Measurements from ENCODE around the gene FSIP2.
A peak's percentile ranks its signal among the peaks of the same experiment; 100 is the strongest.

FSIP2 gene, protein sequence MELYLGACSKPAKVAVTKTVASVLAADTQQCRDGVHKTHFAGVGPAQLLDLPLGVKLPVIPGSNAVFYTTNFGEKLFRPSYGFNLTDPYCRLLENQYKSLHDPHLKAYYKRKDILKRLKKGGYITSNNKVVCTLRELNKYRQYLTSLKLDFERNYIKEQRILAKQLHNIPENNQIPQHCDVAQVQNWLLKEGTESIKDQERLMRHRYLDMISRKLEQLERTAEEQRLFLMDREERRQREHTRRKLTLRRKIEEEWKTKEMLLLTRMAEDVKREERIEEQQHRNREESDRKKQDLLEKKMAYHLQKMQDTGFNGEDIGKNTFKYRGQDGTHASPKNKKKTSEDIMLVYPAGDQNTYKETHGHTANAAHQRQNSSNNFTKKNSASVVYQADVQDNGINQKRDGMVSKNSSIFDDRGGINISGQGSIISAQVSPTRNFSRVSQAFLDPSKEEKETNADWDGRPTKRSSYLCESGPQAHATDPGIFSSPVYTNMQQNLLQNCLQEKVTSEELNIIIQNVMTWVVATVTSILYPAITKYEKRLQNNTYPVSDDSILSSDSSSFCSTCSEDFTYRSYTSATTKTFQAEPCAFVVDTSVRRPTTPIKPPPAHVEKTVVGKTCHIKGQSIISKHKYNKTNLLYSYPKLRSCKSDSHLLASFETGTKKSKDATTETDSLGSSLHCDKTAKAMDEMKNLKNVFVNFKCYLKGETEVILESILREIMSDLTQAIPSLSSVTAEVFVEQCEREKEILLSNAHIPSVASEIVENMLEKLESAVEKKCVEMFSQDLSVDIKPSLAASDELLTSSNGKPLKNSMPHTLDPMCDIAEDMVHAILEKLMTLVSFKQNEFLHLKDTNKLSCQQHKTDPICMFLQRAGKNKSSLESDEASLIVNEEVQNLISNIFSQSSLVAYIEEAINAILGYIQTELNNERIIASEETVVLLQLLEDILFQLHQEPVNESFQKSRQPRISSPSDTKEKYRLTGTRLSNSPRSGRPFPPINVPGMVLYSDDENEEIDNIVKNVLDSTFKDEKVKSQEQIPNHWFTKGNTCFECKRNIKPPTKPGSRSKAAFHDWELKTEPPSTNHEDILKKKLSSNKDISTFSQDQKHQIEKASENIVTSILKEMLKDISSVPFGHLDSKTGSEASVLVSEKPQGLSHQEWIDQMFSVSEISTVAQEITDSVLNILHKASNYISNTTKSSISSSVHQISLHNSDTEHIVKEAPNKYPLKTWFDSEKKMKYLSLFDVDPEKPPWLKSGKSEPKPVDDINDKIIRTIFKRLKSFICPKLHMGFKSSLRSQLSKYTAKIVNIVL (N-terminal part only)

DNA sequence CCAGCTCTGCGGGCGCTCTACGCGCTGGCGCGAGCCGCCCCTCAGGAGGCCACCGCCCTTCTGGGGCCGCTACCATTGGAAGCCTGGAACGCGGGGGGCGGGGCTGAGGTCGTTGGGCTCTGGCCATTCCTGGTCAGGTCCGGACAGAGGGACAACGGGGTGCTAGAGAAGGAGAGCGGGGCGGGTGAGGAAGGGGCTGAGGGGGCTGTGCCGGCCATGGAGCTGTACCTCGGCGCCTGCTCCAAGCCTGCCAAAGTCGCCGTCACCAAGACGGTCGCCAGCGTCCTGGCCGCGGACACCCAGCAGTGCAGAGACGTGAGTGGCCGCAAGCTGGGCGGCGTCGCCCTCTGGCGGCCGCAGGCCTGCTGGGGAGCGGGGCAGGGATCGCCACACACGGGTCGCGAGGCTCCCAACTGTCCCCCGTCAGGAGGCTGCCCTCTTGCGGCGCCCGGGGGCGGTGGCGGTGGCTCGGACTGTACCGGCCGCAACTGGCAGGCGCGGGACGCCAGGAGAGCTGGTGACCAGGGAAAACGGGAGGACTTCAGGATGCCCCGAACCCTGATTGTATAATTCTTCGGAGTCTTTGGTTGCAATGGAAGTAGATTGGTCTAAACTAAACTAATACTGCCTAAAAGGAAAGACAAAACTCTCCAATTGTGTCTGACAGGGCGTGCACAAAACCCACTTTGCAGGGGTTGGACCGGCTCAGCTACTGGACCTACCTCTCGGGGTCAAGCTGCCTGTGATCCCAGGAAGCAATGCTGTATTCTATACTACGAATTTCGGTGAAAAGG is at the start of gene FSIP2:
Gene FSIP2, plus strand, starts transcription at position 126 of the 794 bp plus-strand sequence. Its CDS starts 91 bp downstream, at position 217.
- DNase-seq (ENCODE audit: low read depth, low spot score): peak; percentile 64

DNA sequence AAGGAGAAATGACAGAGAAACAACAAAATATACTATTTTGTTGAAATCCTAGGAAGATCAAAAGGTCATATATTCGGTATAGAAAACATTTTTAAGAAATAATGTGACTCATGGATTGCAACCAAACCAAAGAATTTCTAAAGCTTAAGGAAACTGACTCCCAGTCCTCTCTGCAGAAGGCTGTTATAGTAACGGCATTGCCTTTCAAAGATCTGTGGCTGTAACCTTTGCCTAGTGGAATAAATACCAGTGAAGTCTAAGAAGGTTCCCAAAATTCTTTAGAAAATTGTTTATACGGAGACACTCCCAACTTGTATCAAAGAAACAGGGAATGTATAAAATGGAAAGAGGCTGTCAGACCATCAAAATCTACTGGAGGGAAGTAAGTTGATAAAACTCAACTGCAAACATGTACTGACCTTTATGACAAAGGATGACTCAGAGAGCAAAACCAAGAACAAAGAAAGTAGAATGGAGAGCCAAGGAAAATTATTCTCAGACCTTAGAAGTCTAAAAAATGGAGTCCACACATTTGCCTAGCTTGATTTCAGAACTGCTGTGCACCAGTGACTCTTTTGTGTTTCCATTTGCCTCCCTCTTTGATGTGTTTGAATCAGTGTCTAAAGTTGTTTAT is 48.6 kb upstream of the FSIP2 start:
- peak; percentile 45 for DNase-seq (ENCODE audit: low read depth, low spot score)

DNA sequence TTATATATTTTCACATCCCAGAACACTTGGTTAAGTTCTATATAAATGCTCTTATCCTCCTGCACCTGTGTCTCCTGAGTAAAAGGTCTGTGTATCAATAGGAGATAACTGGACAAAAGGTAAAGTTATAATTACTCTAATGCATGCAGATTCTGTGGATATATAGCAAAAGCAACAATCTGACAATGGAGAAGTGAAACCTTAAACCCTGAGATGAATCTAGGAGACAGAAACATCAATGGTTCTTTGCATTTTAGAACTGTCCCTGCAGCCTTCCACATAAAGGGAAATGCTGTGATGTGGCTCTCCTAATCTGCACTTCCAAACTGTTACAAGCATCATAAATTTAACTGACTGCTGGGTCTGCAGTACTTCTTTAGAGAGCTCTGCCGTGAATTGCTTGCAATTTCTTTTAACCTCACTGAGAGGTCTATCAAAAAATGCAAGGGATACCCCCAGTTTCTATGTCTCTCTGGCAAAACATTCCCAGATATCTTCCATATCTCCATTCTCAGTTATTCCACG is 42.8 kb upstream of the FSIP2 start:
- no peak for DNase-seq (ENCODE audit: low read depth, low spot score)

DNA sequence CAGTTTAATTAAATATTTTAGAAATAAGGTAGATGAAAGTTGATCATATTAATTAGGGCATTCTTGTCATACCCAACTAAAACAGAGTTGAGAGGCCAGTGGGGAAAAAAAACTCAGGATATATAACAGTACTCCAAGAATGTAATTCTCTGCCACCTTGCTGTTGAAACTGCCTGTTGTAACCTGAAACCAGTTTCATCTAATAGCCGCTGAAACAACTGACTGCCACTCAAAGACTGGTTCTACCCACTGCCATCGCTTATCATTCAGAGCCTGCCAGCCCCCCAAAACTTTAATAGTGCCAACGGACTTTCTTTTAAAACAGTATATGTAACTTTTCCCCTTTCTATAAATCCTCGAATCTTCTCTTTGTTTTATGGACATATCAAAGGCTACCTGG is 37.7 kb upstream of the FSIP2 start:
- no peak for DNase-seq (ENCODE audit: low read depth, low spot score)

DNA sequence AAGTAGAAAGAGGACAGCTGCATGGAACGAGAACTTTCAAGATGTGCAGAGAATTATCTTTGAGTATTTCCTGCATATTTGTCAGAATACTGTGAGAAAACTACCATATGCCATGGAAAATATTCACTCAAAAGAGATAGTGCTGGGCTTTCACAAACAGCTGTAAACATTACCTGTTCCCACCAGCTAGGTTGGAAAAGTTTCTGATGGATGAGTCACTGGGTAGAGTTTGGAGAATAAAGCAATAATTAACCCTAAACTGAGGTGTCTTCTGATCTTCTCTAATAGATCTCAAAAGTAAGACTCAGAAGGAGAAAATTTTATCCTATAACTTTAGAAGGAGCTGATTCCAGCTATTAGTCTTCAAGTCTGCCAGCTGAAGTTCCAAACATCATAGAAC is 3.9 kb upstream of the FSIP2 start:
- no peak for DNase-seq (ENCODE audit: low read depth, low spot score)

DNA sequence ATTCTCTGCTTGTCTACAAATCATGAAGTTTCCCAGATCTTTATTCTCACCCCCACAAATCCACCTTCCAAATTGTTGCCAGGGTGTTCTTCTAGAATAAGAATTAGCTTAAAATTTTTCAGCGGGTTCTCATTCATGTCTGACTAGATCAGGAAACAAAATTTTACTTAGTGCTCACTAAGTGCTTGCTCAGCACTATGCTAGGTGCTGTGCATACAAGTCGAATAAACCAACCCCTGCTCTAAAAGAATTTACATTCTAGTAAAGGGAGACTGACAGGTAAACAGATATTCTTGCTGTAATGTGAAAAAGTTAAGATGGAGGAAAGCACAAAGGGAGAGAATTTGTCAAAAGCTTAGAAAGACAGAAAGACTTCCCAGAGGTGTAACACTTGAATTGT is 2.4 kb upstream of the FSIP2 start:
- no peak for DNase-seq (ENCODE audit: low read depth, low spot score)

DNA sequence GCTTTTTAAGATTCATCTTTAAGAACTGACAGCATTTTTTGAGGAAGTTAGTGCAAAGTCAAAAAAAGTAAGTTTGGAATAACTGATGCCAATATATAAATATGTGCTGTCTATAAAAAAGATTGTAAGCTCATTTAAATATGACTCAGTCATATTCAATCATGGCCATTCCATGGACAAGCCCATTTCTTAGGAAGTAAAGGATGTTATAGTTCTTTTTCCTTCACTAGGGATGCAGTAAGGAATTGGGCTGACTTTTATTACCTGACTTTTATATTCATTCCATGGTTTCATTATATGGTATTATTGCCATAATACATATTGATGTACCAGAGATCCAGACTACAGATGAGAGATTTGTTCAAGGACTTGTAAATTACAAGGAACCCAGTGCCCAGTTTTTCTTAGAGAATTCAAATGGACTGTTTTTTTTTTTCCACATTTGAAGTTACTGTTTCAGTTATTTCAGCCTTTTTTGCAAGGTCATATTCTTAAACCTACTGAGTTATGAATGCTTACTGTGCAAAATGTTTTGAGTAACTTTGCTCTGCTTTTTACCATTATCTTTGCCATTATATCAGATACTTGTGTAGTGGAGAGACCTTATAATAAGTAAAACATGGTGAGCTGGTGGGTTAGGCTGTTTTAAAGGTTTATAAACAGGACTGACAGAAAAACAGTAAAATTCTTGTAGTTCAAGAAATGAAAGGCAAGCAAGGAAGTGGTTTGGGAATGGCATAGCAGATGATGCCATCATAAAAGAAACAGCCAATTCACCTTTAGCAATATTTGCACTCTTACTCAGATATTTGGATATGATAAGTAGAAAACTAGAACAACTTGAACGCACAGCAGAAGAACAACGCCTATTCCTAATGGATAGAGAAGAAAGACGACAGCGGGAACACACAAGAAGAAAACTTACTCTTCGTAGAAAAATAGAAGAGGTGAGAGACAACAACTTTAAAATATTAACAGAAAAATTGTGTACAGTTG is 7.6 kb downstream of the FSIP2 start:
- DNase-seq (ENCODE audit: low read depth, low spot score): no peak

DNA sequence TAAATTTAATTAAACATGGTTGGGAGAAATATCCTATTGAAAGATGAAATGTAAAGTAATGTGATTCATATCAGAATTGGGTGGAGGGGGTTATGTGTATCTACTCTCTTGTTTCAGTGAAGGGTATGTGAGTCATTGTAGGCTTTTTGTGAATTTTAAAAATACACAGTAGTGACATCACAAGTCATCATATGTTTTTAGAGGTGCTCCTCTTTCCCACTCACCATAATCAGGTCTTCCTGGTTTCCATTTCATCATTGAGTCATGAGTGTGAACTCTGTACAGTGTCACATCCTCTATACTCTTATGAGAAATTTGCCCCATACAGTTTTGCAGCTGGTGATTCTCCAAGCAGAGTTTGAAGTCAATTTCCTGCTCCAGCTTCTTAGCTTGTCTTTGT is 18.8 kb downstream of the FSIP2 start:
- no peak for DNase-seq (ENCODE audit: low read depth, low spot score)

DNA sequence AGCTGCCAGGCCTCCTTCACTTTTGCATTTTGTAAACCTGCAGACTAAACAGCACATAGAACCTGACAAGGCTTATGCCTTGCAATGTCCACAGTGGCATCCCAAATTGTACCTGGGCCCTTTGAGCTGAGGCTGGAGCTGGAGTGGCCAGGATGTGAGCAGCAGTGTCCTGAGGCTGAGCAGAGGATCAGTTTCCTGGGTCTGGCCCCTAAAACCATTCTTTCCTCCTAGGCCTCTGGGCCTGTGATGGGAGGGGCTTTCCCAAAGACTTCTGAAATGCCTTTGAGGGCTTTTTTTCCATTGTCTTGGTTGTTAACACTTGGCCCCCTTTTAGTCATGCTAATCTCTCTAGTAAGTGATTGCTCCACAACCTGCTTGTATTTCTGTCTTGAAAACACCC is 32.8 kb downstream of the FSIP2 start:
- DNase-seq (ENCODE audit: low read depth, low spot score): no peak

DNA sequence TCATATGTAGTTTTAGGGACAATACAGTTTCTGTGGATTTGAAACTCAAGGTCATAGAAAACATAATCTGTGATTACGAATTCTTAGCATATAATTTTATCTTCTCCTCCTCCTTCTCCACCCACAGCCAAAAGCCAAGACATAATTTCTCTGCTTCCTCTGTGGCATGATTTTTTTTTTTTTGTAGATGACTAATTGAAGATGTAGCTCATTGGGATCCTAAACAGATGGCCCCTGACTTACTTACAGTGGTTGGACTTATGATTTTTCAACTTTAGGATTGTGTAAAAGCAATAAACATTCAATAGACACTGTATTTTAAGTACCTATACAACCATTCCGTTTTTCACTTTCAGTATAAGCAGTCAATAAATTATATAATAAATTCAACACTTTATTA is 42.3 kb downstream of the FSIP2 start:
- no peak for DNase-seq (ENCODE audit: low read depth, low spot score)

DNA sequence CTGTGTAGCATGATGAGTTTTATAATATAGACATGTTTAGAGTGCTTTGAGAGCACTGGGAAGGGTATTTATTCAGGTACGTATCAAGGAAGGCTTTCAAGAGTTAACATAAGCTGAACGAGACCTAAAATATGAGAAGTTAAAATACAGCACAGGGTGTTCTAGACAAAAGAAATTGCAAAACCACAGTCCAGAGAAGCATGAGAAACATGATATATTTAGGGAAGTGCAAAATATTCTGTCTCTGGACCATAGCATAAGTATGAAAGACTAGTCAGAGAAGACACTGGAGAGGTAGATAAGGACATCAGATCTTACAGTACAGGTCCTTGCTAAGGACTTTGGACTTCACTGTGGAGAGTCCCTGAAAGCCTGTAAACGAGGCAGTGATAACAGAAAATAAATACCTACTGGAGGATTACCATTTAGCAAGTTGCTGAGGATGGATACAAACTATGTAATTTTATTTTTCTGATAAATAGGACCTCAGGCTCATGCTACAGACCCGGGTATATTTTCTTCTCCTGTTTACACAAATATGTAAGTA is 43.7 kb downstream of the FSIP2 start:
- no peak for DNase-seq (ENCODE audit: low read depth, low spot score)

DNA sequence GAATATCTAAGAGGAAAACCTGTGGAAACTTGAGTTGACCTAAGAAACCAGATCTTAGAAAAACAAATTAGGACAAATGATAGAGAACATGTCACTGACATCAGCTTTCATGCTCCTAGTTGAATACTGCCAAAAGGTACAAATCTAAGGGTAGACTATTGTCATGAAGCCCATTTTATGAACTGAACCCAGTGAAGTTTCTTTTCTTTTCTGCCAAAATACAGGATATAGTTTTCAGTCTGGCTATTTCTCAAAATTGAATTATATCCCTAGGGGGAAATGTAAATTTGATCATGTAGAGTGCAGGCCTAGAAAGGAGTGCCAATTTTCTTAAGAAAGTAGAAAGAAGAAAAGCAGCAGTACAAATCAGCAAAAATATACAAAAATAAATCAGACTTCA is 46.6 kb downstream of the FSIP2 start:
- DNase-seq (ENCODE audit: low read depth, low spot score): no peak

DNA sequence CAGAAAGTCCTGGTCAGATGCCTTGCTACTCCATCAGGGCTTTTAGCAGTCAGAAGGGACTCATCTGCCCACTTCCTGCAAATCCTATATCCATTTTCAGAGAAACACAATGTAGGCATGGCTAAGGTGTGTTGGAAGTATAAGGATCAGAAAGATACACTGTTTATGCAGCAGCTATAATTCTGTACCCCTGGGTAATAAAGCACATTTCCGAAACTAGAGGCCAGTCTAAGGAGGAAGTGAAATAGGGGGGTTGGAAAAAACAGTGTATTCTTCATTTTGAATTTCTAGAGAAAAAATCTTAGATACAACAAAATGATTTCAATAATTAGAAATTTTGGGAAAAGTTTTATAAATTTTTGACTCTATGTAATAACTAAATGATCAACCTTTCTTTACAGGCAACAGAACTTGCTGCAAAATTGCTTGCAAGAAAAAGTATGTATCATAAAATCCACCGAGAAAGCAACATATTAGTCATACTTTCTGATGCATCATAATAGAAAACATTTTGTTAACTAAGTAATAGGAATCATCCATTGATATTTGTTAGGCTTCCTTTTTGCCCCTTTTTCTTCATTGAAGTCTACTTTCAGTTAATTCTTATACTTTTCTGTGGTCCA is 47.4 kb downstream of the FSIP2 start:
- DNase-seq (ENCODE audit: low read depth, low spot score): no peak

DNA sequence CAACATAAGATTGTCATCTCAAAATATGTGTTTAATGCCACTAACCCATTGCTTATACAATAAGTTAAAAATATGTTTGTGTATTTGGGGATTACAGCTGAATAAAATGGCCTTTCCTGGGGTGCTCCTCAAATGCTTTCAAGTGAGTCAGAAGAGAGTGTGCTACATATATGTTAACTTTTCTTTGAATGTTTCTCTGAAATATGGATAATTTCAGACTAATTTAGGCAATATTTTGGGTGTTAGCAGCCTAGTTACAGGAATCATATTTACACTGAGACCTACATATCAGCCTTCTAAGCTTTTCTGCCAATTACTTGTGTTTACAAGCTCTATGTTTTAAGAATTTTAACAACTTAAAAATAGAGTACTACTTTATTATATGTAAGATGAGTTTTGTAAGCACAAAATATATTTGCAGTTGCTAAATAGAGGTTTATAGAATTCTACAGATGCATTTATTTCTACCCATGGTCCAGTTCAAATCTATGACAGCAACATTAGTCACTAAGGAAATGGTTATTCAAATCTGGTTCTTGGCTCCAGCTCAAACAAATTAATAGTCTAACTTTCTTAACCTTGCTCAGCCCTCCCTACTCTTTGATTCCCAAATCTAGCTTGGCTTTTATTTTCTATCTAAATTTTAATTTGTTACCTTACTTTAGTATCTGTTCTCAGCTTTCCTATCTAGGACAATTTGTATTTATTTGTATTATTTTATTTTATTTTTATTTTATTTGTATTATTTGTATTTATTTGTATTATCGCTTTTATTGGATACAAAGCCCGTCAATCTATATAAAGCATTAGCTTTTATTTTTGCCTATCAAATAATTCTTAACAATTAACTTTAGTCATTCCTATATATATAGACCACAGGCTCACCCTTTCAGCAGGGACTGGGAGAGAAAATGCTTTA is 48.9 kb downstream of the FSIP2 start:
- DNase-seq (ENCODE audit: low read depth, low spot score): peak; percentile 57

DNA sequence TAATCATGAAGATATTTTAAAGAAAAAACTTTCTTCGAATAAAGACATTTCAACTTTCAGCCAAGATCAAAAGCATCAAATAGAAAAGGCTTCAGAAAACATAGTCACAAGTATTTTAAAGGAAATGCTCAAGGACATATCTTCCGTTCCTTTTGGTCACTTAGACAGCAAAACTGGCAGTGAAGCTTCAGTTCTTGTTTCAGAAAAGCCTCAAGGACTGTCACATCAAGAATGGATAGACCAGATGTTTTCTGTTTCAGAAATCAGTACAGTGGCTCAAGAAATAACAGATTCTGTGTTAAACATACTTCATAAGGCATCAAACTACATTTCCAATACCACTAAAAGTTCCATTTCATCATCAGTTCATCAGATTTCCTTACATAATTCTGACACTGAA is 51.8 kb downstream of the FSIP2 start:
- no peak for DNase-seq (ENCODE audit: low read depth, low spot score)

DNA sequence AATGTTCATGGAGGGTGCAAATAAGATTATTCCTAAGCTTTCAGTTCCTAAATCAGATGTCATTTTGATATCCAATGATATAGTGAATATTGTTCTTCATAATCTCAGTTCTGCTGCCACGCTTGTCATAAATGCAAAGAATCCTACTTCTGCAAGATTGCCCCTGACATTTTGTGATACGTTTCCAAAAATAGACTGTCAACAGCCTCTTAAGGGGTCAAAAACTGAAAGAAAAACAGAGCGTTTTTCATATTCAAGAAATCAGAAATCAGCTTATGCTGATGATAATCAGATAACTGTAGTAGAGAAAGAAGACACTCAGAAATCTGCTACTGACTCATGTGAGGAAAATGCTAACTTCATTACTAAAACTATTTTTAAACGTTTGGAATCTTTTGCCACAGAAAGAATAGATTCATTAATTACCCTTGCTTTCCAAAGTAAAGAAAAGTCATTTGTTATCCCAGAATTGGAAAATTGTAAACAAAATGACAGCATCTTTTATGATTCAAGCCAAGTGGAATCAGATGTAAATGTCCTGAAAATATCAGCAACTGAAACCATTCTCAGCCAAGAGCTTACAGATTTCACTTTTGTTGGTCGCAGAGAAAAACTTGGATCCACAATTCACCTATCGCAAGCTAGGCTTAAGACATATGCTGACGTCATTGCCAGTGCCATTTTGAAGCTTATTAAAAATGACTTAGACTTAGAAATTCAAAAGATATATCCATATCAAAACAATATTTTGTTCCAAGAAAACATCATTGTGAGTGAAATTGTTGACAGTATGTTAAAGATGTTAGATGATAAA is 55.1 kb downstream of the FSIP2 start:
- no peak for DNase-seq (ENCODE audit: low read depth, low spot score)

Data from astrocyte of the hippocampus (primary cell).